ENCODE data around the gene GINS3. TPM values are rescaled to one million over a fixed set of nuclear protein-coding genes. Genes with fewer than 3 reads are reported as not detected.
A peak's percentile ranks its signal among the peaks of the same experiment; 100 is the strongest.
"Not testable (repeated sequence)": the region's sequence is repeated elsewhere in the genome, so short reads cannot be mapped to it uniquely, and the experiment has no call there.

The GINS3 gene
- total RNA-seq, 4 donors from 2014 or later = 1.2 to 2.0 (median 1.8) TPM

GRCh38 chr16:58384437-58385055 lies 7.7 kb upstream of the GINS3 start:
- no peak overlapping the region for H3K27ac ChIP-seq (replicated peaks in 1 of 4)
- H3K4me1 ChIP-seq = no peaks in the 10 kb centered on the region
- H3K9me3 ChIP-seq = no peaks in the 10 kb centered on the region
- WGBS = 79% methylated on average over 5 of the region's 5 CpGs
- no peak for DNase-seq (ENCODE audit: extremely low spot score)
- H3K36me3 ChIP-seq = no peaks in the 10 kb centered on the region
- intact Hi-C loops (cut with DNase I) = no loop called here
- H3K27me3 ChIP-seq = no peaks in the 10 kb centered on the region
- H3K4me3 ChIP-seq = no peak overlapping the region
- no peak for TF ChIP-seq POLR2AphosphoS5 (IDR thresholded peaks at IDR 0.05)
- TF ChIP-seq EP300 (IDR thresholded peaks at IDR 0.05) = no peak
- no peak for TF ChIP-seq POLR2A (IDR thresholded peaks at IDR 0.05; ENCODE audit: low read depth)
- no peak for TF ChIP-seq CTCF (IDR thresholded peaks at IDR 0.05)

DNA sequence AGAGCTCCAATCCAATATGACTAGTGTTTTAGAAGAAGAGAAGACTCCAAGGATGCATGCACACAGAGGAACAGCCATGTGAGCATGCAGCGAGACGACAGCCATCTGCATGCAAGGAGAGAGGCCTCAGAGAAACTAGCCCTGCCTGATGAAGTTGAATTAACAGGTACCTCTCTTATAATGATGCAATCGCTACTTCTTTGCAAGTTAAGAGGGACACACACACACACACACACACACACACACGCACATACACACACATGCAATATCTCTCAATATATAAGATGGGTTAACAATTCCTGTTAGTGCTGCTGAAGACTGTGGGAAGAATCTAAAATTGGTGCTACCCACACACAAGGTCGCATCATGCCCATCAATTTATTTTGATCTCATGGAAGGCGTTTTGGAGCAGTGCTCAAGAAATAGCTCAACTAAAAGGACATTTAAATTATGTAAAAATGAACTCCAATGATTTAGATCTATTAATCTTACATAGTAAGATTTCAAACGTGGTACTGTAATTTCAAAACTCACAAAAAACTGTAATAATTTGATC lies 7.0 kb upstream of the GINS3 start:
- Histone ChIP-seq H3K36me3 (no peaks in the 10 kb centered on the region), H3K4me3 (no peak overlapping the region), H3K27me3 (no peaks in the 10 kb centered on the region), H3K27ac (replicated peaks in 1 of 4) (no peak overlapping the region), H3K9me3 (no peaks in the 10 kb centered on the region), H3K4me1 (no peaks in the 10 kb centered on the region)
- 81% methylated on average over 7 of the region's 7 CpGs for WGBS
- intact Hi-C loops (cut with DNase I) = no loop called here
- TF ChIP-seq POLR2A (IDR thresholded peaks at IDR 0.05; ENCODE audit: low read depth) = no peak
- no peak for TF ChIP-seq EP300 (IDR thresholded peaks at IDR 0.05)
- no peak for TF ChIP-seq POLR2AphosphoS5 (IDR thresholded peaks at IDR 0.05)
- no peak for TF ChIP-seq CTCF (IDR thresholded peaks at IDR 0.05)
- peak; percentile 42 for DNase-seq (ENCODE audit: extremely low spot score)

DNA sequence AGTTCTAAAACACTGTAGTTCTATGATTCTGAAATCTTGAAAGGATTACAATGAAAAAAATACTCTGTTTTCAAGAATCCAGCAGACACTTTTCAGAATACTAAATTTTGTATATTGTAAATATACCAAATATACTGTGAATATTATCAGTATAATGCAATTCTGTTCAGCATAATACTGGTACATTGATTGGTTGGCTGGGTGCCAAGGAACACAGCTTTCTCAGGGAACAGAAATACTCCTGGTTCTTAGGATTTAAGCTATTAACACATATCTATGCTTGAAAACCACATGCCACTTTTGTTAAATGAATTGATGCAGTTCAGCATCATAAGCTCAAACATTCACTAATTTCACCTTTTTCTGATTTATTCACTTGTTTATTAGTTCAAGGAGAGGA lies 2.5 kb upstream of the GINS3 start:
- Histone ChIP-seq H3K4me1 (peaks cover 6 to 12% (median 10%) of the 10 kb centered on the region in 4 donors), H3K27me3 (no peaks in the 10 kb centered on the region), H3K36me3 (no peaks in the 10 kb centered on the region), H3K27ac (replicated peaks in 1 of 4) (no peak overlapping the region), H3K4me3 (no peak overlapping the region), H3K9me3 (no peaks in the 10 kb centered on the region)
- TF ChIP-seq EP300 (IDR thresholded peaks at IDR 0.05) (no peak), POLR2A (IDR thresholded peaks at IDR 0.05; ENCODE audit: low read depth) (no peak), CTCF (IDR thresholded peaks at IDR 0.05) (no peak), POLR2AphosphoS5 (IDR thresholded peaks at IDR 0.05) (no peak)
- intact Hi-C loops (cut with DNase I) = no loop called here
- no peak for DNase-seq (ENCODE audit: extremely low spot score)

DNA sequence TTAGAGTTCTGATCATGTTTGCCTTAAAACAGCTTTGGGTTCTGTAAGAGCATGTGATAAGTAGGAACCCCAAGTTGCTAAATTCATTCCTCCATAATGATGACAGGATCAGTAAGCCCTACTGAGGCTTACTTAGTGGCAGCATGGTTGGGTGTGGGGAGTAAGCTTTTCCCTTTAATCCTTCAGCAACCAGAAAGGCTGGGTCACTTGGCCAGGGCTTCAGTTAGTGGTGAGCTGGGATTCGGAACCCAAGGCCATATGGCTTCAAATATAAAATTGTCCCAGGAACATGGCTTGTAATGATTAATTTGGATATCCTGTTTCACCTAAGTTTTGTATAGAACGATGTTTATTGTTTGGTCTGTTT lies 850 bp downstream of the GINS3 start:
- WGBS = 71% methylated on average over 2 of the region's 2 CpGs
- peak overlapping the region; percentile 76 to 98 (median 86) for H3K4me3 ChIP-seq
- no peaks in the 10 kb centered on the region for H3K9me3 ChIP-seq
- peak overlapping the region; percentile 78 to 87 (median 82) for H3K27ac ChIP-seq (replicated peaks in 1 of 4)
- intact Hi-C loops (cut with DNase I) = no loop called here
- no peaks in the 10 kb centered on the region for H3K27me3 ChIP-seq
- no peak for TF ChIP-seq CTCF (IDR thresholded peaks at IDR 0.05)
- TF ChIP-seq EP300 (IDR thresholded peaks at IDR 0.05) = no peak
- no peak for TF ChIP-seq POLR2AphosphoS5 (IDR thresholded peaks at IDR 0.05)
- TF ChIP-seq POLR2A (IDR thresholded peaks at IDR 0.05; ENCODE audit: low read depth) = no peak
- H3K4me1 ChIP-seq = peaks cover 6 to 12% (median 10%) of the 10 kb centered on the region in 4 donors
- no peak for DNase-seq (ENCODE audit: extremely low spot score)
- H3K36me3 ChIP-seq = no peaks in the 10 kb centered on the region

DNA sequence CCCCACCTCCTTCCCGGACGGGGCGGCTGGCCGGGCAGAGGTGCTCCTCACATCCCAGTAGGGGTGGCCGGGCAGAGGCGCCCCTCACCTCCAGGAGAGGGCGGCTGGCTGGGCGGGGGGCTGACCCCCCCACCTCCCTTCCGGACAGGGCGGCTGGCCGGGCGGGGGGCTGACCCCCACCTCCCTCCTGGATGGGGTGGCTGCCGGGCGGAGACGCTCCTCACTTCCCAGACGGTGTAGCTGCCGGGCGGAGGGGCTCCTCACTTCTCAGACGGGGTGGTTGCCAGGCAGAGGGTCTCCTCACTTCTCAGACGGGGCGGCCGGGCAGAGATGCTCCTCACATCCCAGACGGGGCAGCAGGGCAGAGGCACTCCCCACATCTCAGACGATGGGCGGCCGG lies 4.6 kb downstream of the GINS3 start:
- H3K4me1 ChIP-seq; intact Hi-C loops (cut with DNase I); H3K27ac ChIP-seq (replicated peaks in 1 of 4); H3K36me3 ChIP-seq; DNase-seq (ENCODE audit: extremely low spot score); H3K4me3 ChIP-seq; H3K9me3 ChIP-seq; H3K27me3 ChIP-seq: not testable (repeated sequence)
- 100% methylated on average over 4 of the region's 26 CpGs for WGBS
